Lower leg skin (tissue), 3 donors: Measurements from ENCODE around the gene ITGA2.

Experiments used
- CTCF ChIP-seq, 3 donors: fragments of 450-650 bp; IDR thresholded peaks; one replicate each; pipeline ENCODE4 v1.5.1; 2016; ENCODE audit warnings: antibody characterized with exemption in 3 of 3, mild to moderate bottlenecking in 3 of 3, moderate library complexity in 2 of 3
- POLR2A ChIP-seq, 2 donors: fragments of 450-650 bp; IDR thresholded peaks; one replicate each; pipeline ENCODE4 v1.6.1; 2016 to 2017; ENCODE audit warnings: antibody characterized with exemption in 2 of 2, mild to moderate bottlenecking in 1 of 2, moderate library complexity in 1 of 2

GRCh38 chr5:53010814-53011213 lies 21.7 kb downstream of the ITGA2 start:
- no peak for TF ChIP-seq CTCF (IDR thresholded peaks at IDR 0.05)
- no peak for TF ChIP-seq POLR2A (IDR thresholded peaks at IDR 0.05)
